Suprapubic skin (tissue), 4 donors: Measurements from ENCODE around the gene CCSER2.

Experiments
- CTCF ChIP-seq, 2 donors: fragments of 200-600 bp in 1 of 2; fragments of 450-650 bp in 1 of 2; sonication (generic) in 1 of 2; IDR thresholded peaks; one replicate each; pipeline ENCODE4 v1.5.1; 2016 to 2019; ENCODE audit warnings: antibody characterized with exemption in 2 of 2, mild to moderate bottlenecking in 1 of 2, moderate library complexity in 1 of 2
- EP300 ChIP-seq: sonication (generic); formaldehyde crosslinking; IDR thresholded peaks from one replicate; pipeline ENCODE4 v1.6.1; 2017; ENCODE audit warnings: antibody characterized with exemption
- POLR2A ChIP-seq, 2 donors: fragments of 450-650 bp; IDR thresholded peaks; one replicate each; pipeline ENCODE4 v1.6.1; 2017; ENCODE audit warnings: antibody characterized with exemption in 2 of 2, mild to moderate bottlenecking in 2 of 2, moderate library complexity in 2 of 2
- POLR2AphosphoS5 ChIP-seq, 3 donors: sonication (generic); formaldehyde crosslinking; IDR thresholded peaks; one replicate each; pipeline ENCODE4 v1.6.1; 2017; ENCODE audit warnings: antibody characterized with exemption in 3 of 3

GRCh38 chr10:84404783-84405182 is 76.4 kb downstream of the CCSER2 start:
- TF ChIP-seq CTCF (IDR thresholded peaks at IDR 0.05) (no peak), EP300 (no peak), POLR2AphosphoS5 (IDR thresholded peaks at IDR 0.05) (no peak), POLR2A (IDR thresholded peaks at IDR 0.05) (no peak)
